HCT116 (cell line): ENCODE results near the gene KCNJ10. TPM values are rescaled to one million over a fixed set of nuclear protein-coding genes. Genes with fewer than 3 reads are reported as not detected.

ENCODE experiments used
- ATAC-seq: fragments of 200-7000 bp; cut with Tn5 transposase; 2 replicates; pipeline ENCODE4 v1.9.1; 2020; ENCODE audit warnings: mild to moderate bottlenecking, moderate library complexity
- BruUV-seq: library from RNA; stranded (reverse); fragments of 400-500 nt; replicated peaks from 2 replicates; lab custom pipeline; 2021; lab: Mats Ljungman, UMichigan
- CTCF ChIA-PET: fragments of 300-600 bp; sonication (Branson Sonifier 250); formaldehyde crosslinking; loops from one replicate; lab custom pipeline; 2021; ENCODE audit warnings: antibody characterized with exemption; lab: Charles Lee
- POLR2A ChIA-PET: fragments of 300-600, 350-600 bp; sonication (Branson Sonifier 250); formaldehyde crosslinking; loops from one replicate; lab custom pipeline; 2021; ENCODE audit warnings: antibody characterized with exemption; lab: Charles Lee
- RAD21 ChIA-PET, 2 experiments: fragments of 300-600 bp; sonication (Branson Sonifier 250); formaldehyde crosslinking; loops; one replicate each; lab custom pipeline; 2023; ENCODE audit warnings: low total read pairs in 2 of 2; ENCODE audit not compliant: uncharacterized antibody in 2 of 2, unreplicated experiment in 2 of 2, low non-redundant PET in 1 of 2; lab: Charles Lee
- DNase-seq: peaks from one replicate; pipeline ENCODE4 v3.0.0-alpha.2; 2010; ENCODE audit warnings: low read depth, low spot score
- H2AFZ ChIP-seq: fragments of 200-600 bp; shearing (Covaris generic), sonication (generic); 2 replicates; pipeline ENCODE4 v1.6.1; 2017; ENCODE audit warnings: low read depth, mixed run types, mixed read lengths, antibody characterized with exemption, low read length; ENCODE audit not compliant: poor library complexity, severe bottlenecking
- H3K27ac ChIP-seq: 2 replicates; pipeline ENCODE4 v1.5.1; 2012; ENCODE audit warnings: low read depth, low read length
- H3K27me3 ChIP-seq: fragments of 200-600 bp; sonication (generic); 2 replicates; pipeline ENCODE4 v1.6.1; 2016; ENCODE audit warnings: mixed run types, low read length, mixed read lengths; ENCODE audit not compliant: insufficient read depth
- H3K36me3 ChIP-seq, 2 experiments: fragments of 200-500 bp in 1 of 2; fragments of 200-600 bp in 1 of 2; sonication (Bioruptor generic) in 1 of 2; sonication (generic) in 1 of 2; 2 replicates each; pipeline versions ENCODE4 v1.5.1 to v1.6.1; 2014 to 2016; ENCODE audit warnings: low read length in 2 of 2, inconsistent platforms in 1 of 2, mixed read lengths in 1 of 2, mixed run types in 1 of 2; ENCODE audit not compliant: insufficient read depth in 2 of 2, control insufficient read depth in 1 of 2
- H3K4me1 ChIP-seq, 2 experiments: fragments of 200-600 bp in 1 of 2; sonication (generic) in 1 of 2; 2 replicates each; pipeline versions ENCODE4 v1.5.1 to v1.6.1; 2012 to 2017; ENCODE audit warnings: low read length in 2 of 2, inconsistent platforms in 1 of 2, mild to moderate bottlenecking in 1 of 2, mixed read lengths in 1 of 2, mixed run types in 1 of 2, moderate library complexity in 1 of 2; ENCODE audit not compliant: insufficient read depth in 2 of 2, control insufficient read depth in 1 of 2
- H3K4me2 ChIP-seq: fragments of 200-600 bp; sonication (generic); 2 replicates; pipeline ENCODE4 v1.6.1; 2017; ENCODE audit warnings: mixed run types, low read length, mixed read lengths
- H3K4me3 ChIP-seq, 2 experiments: fragments of 200-600 bp in 1 of 2; sonication (generic) in 1 of 2; replicated peaks in 1 of 2; 2 replicates each; pipeline ENCODE4 v1.5.1; 2011 to 2016; ENCODE audit warnings: low read length in 2 of 2, control low read depth in 1 of 2, low read depth in 1 of 2, mild to moderate bottlenecking in 1 of 2, mixed read lengths in 1 of 2, mixed run types in 1 of 2
- H3K79me2 ChIP-seq: fragments of 200-600 bp; sonication (generic); 2 replicates; pipeline ENCODE4 v1.6.1; 2017; ENCODE audit warnings: mild to moderate bottlenecking, mixed run types, low read length, moderate library complexity, mixed read lengths; ENCODE audit not compliant: insufficient read depth
- H3K9ac ChIP-seq: fragments of 200-600 bp; sonication (generic); 2 replicates; pipeline ENCODE4 v1.6.1; 2016; ENCODE audit warnings: low read length, mixed read lengths
- H3K9me2 ChIP-seq: fragments of 200-600 bp; sonication (generic), shearing (Covaris generic); 2 replicates; pipeline ENCODE4 v1.6.1; 2017; ENCODE audit warnings: mixed run types, mild to moderate bottlenecking, moderate library complexity; ENCODE audit not compliant: insufficient read depth
- H3K9me3 ChIP-seq, 2 experiments: fragments of 200-500 bp in 1 of 2; fragments of 200-600 bp in 1 of 2; sonication (Bioruptor generic) in 1 of 2; sonication (generic) in 1 of 2; 2 replicates each; pipeline ENCODE4 v1.6.1; 2014 to 2017; ENCODE audit warnings: low read length in 2 of 2, mixed read lengths in 2 of 2, inconsistent platforms in 1 of 2, low read depth in 1 of 2, mild to moderate bottlenecking in 1 of 2, mixed run types in 1 of 2, moderate library complexity in 1 of 2; ENCODE audit not compliant: control insufficient read depth in 1 of 2, insufficient read depth in 1 of 2
- H4K20me1 ChIP-seq: fragments of 200-600 bp; sonication (generic), shearing (Covaris generic); 2 replicates; pipeline ENCODE4 v1.6.1; 2017; ENCODE audit warnings: mixed run types, mild to moderate bottlenecking, moderate library complexity; ENCODE audit not compliant: insufficient read depth
- CBX3 ChIP-seq: IDR thresholded peaks from 2 replicates; pipeline ENCODE4 v1.6.1; 2012; ENCODE audit warnings: low read depth
- EGR1 ChIP-seq: IDR thresholded peaks from 2 replicates; pipeline ENCODE4 v1.6.1; 2012; ENCODE audit warnings: low read depth
- EZH2 ChIP-seq: fragments of 200-600 bp; sonication (generic); IDR thresholded peaks from 2 replicates; pipeline ENCODE4 v1.6.1; 2017; ENCODE audit warnings: antibody characterized with exemption, mixed run types
- EZH2phosphoT487 ChIP-seq: fragments of 200-600 bp; IDR thresholded peaks from 2 replicates; pipeline ENCODE4 v1.6.1; 2018; ENCODE audit warnings: antibody characterized with exemption, borderline replicate concordance
- FOSL1 ChIP-seq: IDR thresholded peaks from 2 replicates; pipeline ENCODE4 v1.6.1; 2012; ENCODE audit warnings: low read depth
- JUND ChIP-seq: IDR thresholded peaks from 2 replicates; pipeline ENCODE4 v1.6.1; 2012
- POLR2AphosphoS5 ChIP-seq: IDR thresholded peaks from 2 replicates; pipeline ENCODE4 v1.6.1; 2011; ENCODE audit warnings: mild to moderate bottlenecking, low read depth, low read length, moderate library complexity
- SIN3A ChIP-seq: IDR thresholded peaks from 2 replicates; pipeline ENCODE4 v1.6.1; 2012; ENCODE audit warnings: low read depth
- SRF ChIP-seq: IDR thresholded peaks from 2 replicates; pipeline ENCODE4 v1.6.1; 2012; ENCODE audit warnings: low read depth
- YY1 ChIP-seq: IDR thresholded peaks from 2 replicates; pipeline ENCODE4 v1.6.1; 2011; ENCODE audit warnings: low read length, low read depth, moderate library complexity, mild to moderate bottlenecking; ENCODE audit not compliant: insufficient replicate concordance; ENCODE audit errors: extremely low read depth
- ZFX ChIP-seq: fragments of 450-650 bp; IDR thresholded peaks from 2 replicates; pipeline ENCODE4 v1.6.1; 2017
- ZNF274 ChIP-seq: fragments of 200-500 bp; sonication (Bioruptor generic); IDR thresholded peaks from 2 replicates; pipeline ENCODE4 v1.6.1; 2014; ENCODE audit warnings: mild to moderate bottlenecking, low read depth, low read length, inconsistent platforms
- intact Hi-C: fragments of 100-400 bp; cut with micrococcal nuclease; formaldehyde crosslinking; loops from 2 replicates; pipeline ENCODE4 v1.10.0; 2022
- total RNA-seq: library from RNA; stranded (reverse); gene quantifications from one replicate; pipeline ENCODE4 v1.2.1, GENCODE V29; 2021; ENCODE audit not compliant: unreplicated experiment
- TF ChIP-seq, protein P1 (sequence below): IDR thresholded peaks from 2 replicates; pipeline ENCODE4 v1.6.1; 2012
- TF ChIP-seq, protein P2 (sequence below): IDR thresholded peaks from 2 replicates; pipeline ENCODE4 v1.6.1; 2011; ENCODE audit warnings: mild to moderate bottlenecking, low read length, moderate library complexity; ENCODE audit not compliant: insufficient replicate concordance; ENCODE audit errors: extremely low read depth
- TF ChIP-seq, protein P3 (sequence below), 3 experiments: fragments of 200-600 bp in 1 of 3; sonication (generic) in 1 of 3; IDR thresholded peaks in 2 of 3; conservative IDR thresholded peaks in 1 of 3; 2 replicates each; pipeline ENCODE4 v1.5.1; 2012 to 2017; ENCODE audit warnings: low read depth in 2 of 3, low read length in 2 of 3, antibody characterized with exemption in 1 of 3, borderline replicate concordance in 1 of 3, control low read depth in 1 of 3, mild to moderate bottlenecking in 1 of 3, mixed read lengths in 1 of 3, mixed run types in 1 of 3, moderate library complexity in 1 of 3; ENCODE audit not compliant: insufficient read depth in 1 of 3
- TF ChIP-seq, protein P4 (sequence below): IDR thresholded peaks from 2 replicates; pipeline ENCODE4 v1.6.1; 2012

The KCNJ10 gene
- total RNA-seq, 1 experiment from 2014 or later = 0.57 TPM

DNA sequence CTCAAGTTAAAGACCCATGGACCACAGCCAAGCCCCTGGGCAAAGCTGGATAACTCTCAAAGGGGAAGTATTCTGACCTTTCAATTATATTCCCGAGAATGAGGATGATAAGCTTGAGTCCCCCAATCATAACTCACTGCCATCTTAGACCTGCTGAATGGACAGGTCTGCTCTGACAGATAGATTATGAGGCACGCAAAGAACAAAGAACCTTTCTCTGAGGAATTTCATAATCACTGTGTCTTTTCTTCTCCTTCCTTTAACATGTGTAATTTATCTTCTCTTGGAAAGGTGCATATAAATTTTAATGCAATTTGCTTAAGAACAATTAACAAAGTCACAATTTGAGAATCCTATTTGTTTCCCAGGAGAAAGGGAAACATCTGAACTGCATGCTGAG, 60.2 kb downstream of the KCNJ10 start:
- no peaks in the 10 kb centered on the region for H3K79me2 ChIP-seq
- BruUV-seq = no TSS peak
- no peak for ATAC-seq
- H3K36me3 ChIP-seq = no peaks in the 10 kb centered on the region
- no peaks in the 10 kb centered on the region for H3K9me2 ChIP-seq
- H3K9ac ChIP-seq = no peak overlapping the region
- H2AFZ ChIP-seq = no peak overlapping the region
- TF ChIP-seq, protein P1, sequence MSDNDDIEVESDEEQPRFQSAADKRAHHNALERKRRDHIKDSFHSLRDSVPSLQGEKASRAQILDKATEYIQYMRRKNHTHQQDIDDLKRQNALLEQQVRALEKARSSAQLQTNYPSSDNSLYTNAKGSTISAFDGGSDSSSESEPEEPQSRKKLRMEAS = no peak
- TF ChIP-seq YY1 (no peak), EZH2phosphoT487 (no peak), SRF (no peak), POLR2AphosphoS5 (no peak), CBX3 (no peak), ZFX (no peak), EGR1 (no peak), SIN3A (no peak), EZH2 (no peak), FOSL1 (no peak), ZNF274 (no peak), JUND (no peak)
- TF ChIP-seq, protein P2, sequence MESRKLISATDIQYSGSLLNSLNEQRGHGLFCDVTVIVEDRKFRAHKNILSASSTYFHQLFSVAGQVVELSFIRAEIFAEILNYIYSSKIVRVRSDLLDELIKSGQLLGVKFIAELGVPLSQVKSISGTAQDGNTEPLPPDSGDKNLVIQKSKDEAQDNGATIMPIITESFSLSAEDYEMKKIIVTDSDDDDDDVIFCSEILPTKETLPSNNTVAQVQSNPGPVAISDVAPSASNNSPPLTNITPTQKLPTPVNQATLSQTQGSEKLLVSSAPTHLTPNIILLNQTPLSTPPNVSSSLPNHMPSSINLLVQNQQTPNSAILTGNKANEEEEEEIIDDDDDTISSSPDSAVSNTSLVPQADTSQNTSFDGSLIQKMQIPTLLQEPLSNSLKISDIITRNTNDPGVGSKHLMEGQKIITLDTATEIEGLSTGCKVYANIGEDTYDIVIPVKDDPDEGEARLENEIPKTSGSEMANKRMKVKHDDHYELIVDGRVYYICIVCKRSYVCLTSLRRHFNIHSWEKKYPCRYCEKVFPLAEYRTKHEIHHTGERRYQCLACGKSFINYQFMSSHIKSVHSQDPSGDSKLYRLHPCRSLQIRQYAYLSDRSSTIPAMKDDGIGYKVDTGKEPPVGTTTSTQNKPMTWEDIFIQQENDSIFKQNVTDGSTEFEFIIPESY = no peak
- TF ChIP-seq, protein P3, sequence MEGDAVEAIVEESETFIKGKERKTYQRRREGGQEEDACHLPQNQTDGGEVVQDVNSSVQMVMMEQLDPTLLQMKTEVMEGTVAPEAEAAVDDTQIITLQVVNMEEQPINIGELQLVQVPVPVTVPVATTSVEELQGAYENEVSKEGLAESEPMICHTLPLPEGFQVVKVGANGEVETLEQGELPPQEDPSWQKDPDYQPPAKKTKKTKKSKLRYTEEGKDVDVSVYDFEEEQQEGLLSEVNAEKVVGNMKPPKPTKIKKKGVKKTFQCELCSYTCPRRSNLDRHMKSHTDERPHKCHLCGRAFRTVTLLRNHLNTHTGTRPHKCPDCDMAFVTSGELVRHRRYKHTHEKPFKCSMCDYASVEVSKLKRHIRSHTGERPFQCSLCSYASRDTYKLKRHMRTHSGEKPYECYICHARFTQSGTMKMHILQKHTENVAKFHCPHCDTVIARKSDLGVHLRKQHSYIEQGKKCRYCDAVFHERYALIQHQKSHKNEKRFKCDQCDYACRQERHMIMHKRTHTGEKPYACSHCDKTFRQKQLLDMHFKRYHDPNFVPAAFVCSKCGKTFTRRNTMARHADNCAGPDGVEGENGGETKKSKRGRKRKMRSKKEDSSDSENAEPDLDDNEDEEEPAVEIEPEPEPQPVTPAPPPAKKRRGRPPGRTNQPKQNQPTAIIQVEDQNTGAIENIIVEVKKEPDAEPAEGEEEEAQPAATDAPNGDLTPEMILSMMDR (IDR thresholded peaks at IDR 0.05 in 2 of 3, conservative IDR thresholded peaks at IDR 0.05 in 1 of 3; ENCODE audit: borderline replicate concordance in 1 of 3, insufficient read depth in 1 of 3, low read depth in 2 of 3, low read length in 2 of 3) = no peak
- TF ChIP-seq, protein P4, sequence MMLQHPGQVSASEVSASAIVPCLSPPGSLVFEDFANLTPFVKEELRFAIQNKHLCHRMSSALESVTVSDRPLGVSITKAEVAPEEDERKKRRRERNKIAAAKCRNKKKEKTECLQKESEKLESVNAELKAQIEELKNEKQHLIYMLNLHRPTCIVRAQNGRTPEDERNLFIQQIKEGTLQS = no peak
- TF ChIP-seq, all 23 proteins: peak for 0
- H4K20me1 ChIP-seq = no peaks in the 10 kb centered on the region
- H3K4me2 ChIP-seq = no peak overlapping the region
- intact Hi-C loops = loop anchor here (10.0 kb wide), 3 partner anchors 795 to 875 kb away; no protein-coding TSS in a partner anchor
- POLR2A ChIA-PET = interaction anchor here (1.3 kb wide), 1 partner anchor 85 kb away, joined by 3 read pairs; the partner anchor contains the start of gene TAGLN2
- DNase-seq = no peak
- H3K27me3 ChIP-seq = no peaks in the 10 kb centered on the region
- H3K4me1 ChIP-seq = no peaks in the 10 kb centered on the region
- no peak overlapping the region for H3K27ac ChIP-seq
- H3K4me3 ChIP-seq = no peak overlapping the region
- CTCF ChIA-PET = interaction anchor here (5.4 kb wide), 1 partner anchor 116 kb away, joined by 249 read pairs; no protein-coding TSS in a partner anchor
- H3K9me3 ChIP-seq = no peaks in the 10 kb centered on the region
- RAD21 ChIA-PET = no interaction called here
